Retinal pigment epithelial cell (primary cell): ENCODE measurements around the gene RPS19.

Source experiments
- DNase-seq: peaks from one replicate; pipeline ENCODE4 v3.0.0-alpha.2; 2010; ENCODE audit warnings: low read depth
- H3K4me3 ChIP-seq: 2 replicates; pipeline ENCODE4 v1.5.1; 2011; ENCODE audit warnings: mild to moderate bottlenecking, low read length, control low read depth, moderate library complexity
- TF ChIP-seq, protein P1 (sequence below): conservative IDR thresholded peaks from 2 replicates; pipeline ENCODE4 v1.5.1; 2011; ENCODE audit warnings: low read depth, low read length, control low read depth, inconsistent platforms

The RPS19 gene

DNA sequence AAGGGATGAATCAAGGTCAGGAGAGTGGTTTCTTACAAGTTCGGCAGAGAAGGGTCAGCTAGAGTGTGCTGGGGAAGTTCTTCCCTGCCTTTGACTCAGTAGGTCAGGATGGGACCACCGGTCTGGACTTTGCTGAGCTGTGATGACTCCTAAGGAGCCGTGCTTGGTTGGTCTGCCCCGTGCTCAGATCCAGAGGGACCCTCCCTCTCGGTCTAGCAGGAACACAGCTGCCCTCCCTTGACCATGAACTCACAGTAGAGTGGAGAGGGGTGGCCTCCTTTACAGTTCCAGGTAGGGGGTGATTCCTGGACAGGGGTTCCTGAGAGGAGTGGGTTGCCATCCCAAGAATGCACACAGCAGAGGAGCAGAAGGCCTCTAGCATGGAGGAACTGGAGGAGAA is 4.3 kb downstream of the RPS19 start:
- TF ChIP-seq, protein P1, sequence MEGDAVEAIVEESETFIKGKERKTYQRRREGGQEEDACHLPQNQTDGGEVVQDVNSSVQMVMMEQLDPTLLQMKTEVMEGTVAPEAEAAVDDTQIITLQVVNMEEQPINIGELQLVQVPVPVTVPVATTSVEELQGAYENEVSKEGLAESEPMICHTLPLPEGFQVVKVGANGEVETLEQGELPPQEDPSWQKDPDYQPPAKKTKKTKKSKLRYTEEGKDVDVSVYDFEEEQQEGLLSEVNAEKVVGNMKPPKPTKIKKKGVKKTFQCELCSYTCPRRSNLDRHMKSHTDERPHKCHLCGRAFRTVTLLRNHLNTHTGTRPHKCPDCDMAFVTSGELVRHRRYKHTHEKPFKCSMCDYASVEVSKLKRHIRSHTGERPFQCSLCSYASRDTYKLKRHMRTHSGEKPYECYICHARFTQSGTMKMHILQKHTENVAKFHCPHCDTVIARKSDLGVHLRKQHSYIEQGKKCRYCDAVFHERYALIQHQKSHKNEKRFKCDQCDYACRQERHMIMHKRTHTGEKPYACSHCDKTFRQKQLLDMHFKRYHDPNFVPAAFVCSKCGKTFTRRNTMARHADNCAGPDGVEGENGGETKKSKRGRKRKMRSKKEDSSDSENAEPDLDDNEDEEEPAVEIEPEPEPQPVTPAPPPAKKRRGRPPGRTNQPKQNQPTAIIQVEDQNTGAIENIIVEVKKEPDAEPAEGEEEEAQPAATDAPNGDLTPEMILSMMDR: no peak
- H3K4me3 ChIP-seq: no peak overlapping the region
- no peak for DNase-seq

DNA sequence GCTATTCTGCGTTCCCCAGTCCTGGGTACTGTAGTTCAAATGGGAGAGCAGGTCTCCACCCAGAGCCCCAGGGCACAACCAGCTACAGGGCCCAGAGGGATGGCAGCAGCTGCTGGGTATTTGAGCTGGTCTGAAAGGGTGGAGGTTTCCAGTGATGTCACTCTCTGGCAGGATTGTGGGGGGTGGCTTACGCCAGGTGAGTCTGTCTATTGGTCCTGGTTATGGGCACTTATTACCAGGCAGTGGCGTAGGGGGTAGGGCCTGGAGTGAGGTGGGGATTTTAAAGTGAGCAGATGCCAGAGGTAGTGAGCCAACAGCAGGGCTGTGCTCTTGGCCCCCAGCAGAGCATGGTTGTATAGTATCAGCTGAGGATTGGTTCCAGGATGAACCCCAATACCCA is 6.2 kb downstream of the RPS19 start:
- TF ChIP-seq, protein P1: no peak
- DNase-seq: no peak
- H3K4me3 ChIP-seq: no peak overlapping the region

DNA sequence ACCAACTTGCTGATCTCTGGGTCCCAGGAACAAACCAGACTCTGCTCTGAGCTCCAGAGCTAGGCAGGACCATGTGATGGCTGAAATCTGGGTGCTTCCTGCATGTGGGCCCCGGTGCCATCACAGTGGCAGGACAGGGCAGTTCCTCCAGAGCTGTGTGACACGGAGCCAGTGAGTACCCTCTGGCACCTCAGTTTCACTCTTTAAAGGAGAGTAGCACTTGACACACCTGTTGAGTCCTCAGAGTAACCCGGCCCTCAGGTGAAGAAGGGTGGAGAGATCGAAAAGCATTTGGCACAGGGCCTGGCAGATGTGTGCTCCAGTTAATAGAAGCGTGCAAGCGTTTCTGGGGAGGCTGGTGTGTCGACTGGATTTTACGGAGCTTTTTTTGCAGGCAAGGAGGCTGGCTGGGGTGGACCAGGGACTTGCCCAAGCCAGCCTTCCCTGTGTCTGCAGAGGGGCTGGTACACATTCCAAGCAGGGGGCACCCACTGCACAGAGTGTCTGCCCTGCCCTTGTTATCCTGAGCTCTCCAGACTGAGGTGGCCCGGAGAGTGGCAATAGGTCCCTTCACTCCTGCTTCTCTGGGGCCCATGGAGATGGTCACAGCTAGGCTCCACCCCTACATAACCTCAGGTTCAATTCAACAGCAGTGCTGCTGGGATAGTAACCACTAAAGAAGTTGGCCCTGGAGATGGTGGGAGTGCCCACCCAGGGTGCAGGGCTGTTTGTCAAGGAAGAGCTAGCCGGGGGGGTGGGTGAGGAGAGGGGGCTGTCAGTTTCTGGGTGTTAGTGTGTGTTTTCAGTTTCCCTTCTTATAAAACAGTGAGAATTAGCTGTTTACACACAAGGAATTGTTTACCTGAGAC is 8.3 kb downstream of the RPS19 start:
- DNase-seq: no peak
- H3K4me3 ChIP-seq: no peak overlapping the region
- TF ChIP-seq, protein P1: no peak

DNA sequence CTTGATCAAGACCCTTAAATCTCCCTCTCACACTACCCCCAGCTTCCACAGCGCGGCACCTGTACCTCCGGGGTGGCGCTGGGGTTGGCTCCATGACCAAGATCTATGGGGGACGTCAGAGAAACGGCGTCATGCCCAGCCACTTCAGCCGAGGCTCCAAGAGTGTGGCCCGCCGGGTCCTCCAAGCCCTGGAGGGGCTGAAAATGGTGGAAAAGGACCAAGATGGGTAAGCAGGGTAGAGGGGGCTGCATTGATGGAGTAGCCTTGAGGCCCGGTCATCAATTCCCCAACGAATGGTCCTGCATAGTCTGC is 8.9 kb downstream of the RPS19 start:
- DNase-seq: no peak
- TF ChIP-seq, protein P1: no peak
- H3K4me3 ChIP-seq: no peak overlapping the region

DNA sequence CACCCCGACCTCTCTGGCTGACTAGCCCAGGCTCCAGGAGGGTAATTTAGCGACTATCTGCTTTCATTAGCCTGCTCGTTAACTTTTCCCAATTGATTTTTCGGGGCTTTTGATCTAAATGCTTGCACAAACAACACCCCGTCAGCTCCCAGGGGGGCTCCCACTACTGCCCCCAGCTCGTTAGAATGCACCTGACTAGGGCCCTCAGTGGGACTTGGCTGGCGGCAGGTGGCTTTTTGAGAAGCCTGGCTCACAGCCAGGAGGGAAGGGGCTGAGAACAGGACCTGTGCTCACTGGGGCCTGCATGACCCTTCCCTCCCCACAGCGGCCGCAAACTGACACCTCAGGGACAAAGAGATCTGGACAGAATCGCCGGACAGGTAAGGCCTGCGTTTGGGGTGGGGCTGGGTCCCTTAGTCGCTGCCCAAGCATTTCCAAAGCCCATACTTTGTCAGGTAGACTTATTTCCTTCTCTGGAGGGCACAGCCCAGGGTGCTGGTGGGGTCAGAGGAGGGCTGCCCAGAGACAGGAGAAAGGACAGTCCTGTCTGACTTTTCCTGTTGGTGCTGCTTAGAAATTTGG is 9.4 kb downstream of the RPS19 start:
- DNase-seq: no peak
- TF ChIP-seq, protein P1: no peak
- H3K4me3 ChIP-seq: no peak overlapping the region

DNA sequence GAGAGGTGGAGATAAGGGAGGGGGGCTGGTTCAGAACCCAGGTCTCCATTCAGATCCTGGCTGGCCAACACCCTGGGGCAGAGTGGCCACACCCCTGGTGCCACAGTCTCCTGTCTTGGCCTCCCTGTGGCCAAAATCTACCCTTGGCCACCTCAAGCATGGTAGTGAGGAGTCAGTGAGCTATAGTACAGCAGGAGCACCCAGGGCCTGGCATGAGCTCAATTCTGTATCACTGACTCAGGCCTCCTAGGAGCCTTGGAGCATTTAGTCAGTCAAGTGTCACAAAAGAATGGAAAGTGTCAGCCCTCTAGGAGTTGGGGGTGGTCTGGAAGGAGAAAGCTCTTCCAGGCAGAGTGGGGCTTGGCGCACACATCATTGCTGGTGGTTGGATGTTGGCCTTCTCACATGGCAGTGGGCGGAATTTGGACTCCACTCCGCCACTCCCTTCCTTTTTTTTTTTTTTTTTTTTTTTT is 10.4 kb downstream of the RPS19 start:
- H3K4me3 ChIP-seq: no peak overlapping the region

More for the DNA sequence above, 10.4 kb downstream of the RPS19 start:
- no peak for DNase-seq
- TF ChIP-seq, protein P1: no peak
